LNCaP clone FGC (cell line): ENCODE data around the gene HSPA4.

Experiments
- DNase-seq: peaks from one replicate; pipeline ENCODE4 v3.0.0-alpha.2; 2011; ENCODE audit warnings: low read depth
- H3K4me3 ChIP-seq: 2 replicates; pipeline ENCODE4 v1.5.1; 2011; ENCODE audit warnings: mild to moderate bottlenecking, low read depth, low read length, control low read depth
- CTCF ChIP-seq: IDR thresholded peaks from 2 replicates; pipeline ENCODE4 v1.5.1; 2012; ENCODE audit warnings: mild to moderate bottlenecking; ENCODE audit not compliant: control insufficient read depth, insufficient read depth; ENCODE audit errors: extremely low read depth

Gene HSPA4

GRCh38 chr5:133062276-133062675 lies 10.5 kb downstream of the HSPA4 start:
- DNase-seq: no peak
- no peak overlapping the region for H3K4me3 ChIP-seq

DNA sequence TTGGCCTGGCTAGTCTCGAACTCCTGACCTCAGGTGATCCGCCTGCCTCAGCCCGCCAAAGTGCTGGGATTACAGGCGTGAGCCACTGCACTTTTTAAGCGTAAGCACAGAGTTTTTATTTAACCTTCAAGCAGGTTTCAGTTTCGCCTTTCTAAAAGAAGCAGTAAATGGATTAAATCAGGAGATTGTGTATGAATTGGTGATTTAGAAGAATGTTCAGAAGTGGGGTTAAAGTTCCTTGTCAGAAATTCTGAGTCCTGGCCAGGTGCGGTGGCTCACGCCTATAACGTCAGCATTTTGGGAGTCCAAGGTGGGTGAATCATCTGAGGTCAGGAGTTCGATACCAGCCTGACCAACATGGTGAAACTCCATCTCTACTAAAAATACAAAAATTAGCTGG lies 12.2 kb downstream of the HSPA4 start:
- DNase-seq: no peak
- H3K4me3 ChIP-seq: no peak overlapping the region
- TF ChIP-seq CTCF: no peak

More at GRCh38 chr5:133062276-133062675, 10.5 kb downstream of the HSPA4 start:
- no peak for TF ChIP-seq CTCF

DNA sequence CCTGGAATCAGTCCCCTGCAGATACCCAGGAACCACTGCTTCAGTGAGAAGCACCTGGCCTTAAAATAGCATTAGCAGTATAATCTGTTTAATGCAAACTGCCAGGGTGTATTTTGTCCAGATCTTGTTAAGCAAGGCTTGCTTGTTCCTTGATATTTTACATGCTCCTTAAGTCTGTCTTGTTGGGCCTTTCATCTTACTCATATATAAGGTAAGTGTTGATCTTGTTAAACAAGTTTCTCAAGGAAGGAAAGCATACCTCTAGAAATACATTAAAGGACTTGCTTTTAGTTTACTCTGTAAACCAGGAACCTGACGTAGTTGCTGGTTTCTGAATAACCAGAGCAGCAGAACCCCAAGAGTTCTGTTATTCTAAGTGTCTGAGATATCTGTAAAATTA lies 13.7 kb downstream of the HSPA4 start:
- TF ChIP-seq CTCF: no peak
- peak overlapping the region; percentile 28 for H3K4me3 ChIP-seq
- peak; percentile 86 for DNase-seq

DNA sequence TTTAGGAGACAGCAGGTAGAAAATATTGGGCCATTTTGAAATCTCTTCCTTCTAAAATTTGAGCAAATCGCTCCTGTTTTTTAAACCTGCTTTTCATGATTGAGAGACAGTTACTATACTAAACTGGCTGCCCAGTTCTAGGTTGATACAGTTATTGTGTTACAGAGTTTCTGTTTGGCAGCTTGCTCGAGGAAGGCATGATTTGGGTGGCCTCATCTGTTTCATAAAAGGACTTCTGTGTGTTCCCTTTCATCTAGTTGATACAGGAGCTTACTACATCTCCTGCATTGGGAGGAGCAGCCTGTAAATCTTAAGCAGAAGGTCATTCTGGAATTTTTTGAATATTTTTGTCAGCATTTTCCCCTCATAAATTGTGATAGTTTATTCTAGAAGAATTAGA lies 14.2 kb downstream of the HSPA4 start:
- TF ChIP-seq CTCF: no peak
- peak overlapping the region; percentile 28 for H3K4me3 ChIP-seq
- DNase-seq: no peak

GRCh38 chr5:133072021-133072420 lies 20.2 kb downstream of the HSPA4 start:
- no peak overlapping the region for H3K4me3 ChIP-seq
- no peak for TF ChIP-seq CTCF
- no peak for DNase-seq

GRCh38 chr5:133075572-133076536 lies 24.0 kb downstream of the HSPA4 start:
- no peak overlapping the region for H3K4me3 ChIP-seq
- TF ChIP-seq CTCF: no peak
- DNase-seq: no peak

GRCh38 chr5:133079048-133079447 lies 27.2 kb downstream of the HSPA4 start:
- DNase-seq: no peak
- TF ChIP-seq CTCF: no peak
- no peak overlapping the region for H3K4me3 ChIP-seq
